AG04450 (cell line): ENCODE data around the gene LBH. TPM values are rescaled to one million over a fixed set of nuclear protein-coding genes. Genes with fewer than 3 reads are reported as not detected.

Source experiments
- CTCF ChIA-PET: fragments of 300-600, 350-600 bp; formaldehyde crosslinking; extraction: SDS; loops from one replicate; lab custom pipeline; 2022; ENCODE audit warnings: antibody characterized with exemption, inconsistent platforms; lab: Charles Lee
- POLR2A ChIA-PET: fragments of 350-600 bp; formaldehyde crosslinking; extraction: SDS; loops from one replicate; lab custom pipeline; 2021; ENCODE audit warnings: antibody characterized with exemption, inconsistent platforms; lab: Yijun Ruan, JAX
- DNase-seq: peaks from one replicate; pipeline ENCODE4 v3.0.0-alpha.2; 2011; ENCODE audit warnings: low read depth, low spot score
- H3K27ac ChIP-seq: one replicate; pipeline ENCODE4 v1.5.1; 2012; ENCODE audit warnings: low read depth, low read length, control low read depth
- H3K27me3 ChIP-seq: one replicate; pipeline ENCODE4 v1.6.0; 2012; ENCODE audit warnings: low read length; ENCODE audit not compliant: control insufficient read depth, insufficient read depth
- H3K4me3 ChIP-seq: 2 replicates; pipeline ENCODE4 v1.5.1; 2011; ENCODE audit warnings: mild to moderate bottlenecking, low read depth, low read length, control low read depth
- H3K9me3 ChIP-seq: 2 replicates; pipeline ENCODE4 v1.5.1; 2012; ENCODE audit warnings: low read length; ENCODE audit not compliant: control insufficient read depth, insufficient read depth
- CTCF ChIP-seq: IDR thresholded peaks from 2 replicates; pipeline ENCODE4 v1.5.1; 2011; ENCODE audit warnings: low read depth, low read length, control low read depth, inconsistent platforms
- polyA plus RNA-seq: library from polyadenylated mRNA; depleted of rRNA; stranded (reverse); fragments of >200 nt; gene quantifications from 2 replicates; pipeline ENCODE4 v1.2.3, GENCODE V29; 2011

The LBH gene
- polyA plus RNA-seq, 1 experiment = 381 TPM

- Histone ChIP-seq H3K27me3 (no peaks in the 10 kb centered on the region), H3K9me3 (no peaks in the 10 kb centered on the region), H3K4me3 (no peak overlapping the region), H3K27ac (peak overlapping the region; percentile 47)
- CTCF ChIA-PET = interaction anchor here (0.8 to 3.1 kb wide), 5 partner anchors 13 to 459 kb away, joined by 4 to 15 read pairs (median 6); no protein-coding TSS in a partner anchor
- TF ChIP-seq CTCF = no peak
- DNase-seq = peak; percentile 41
- POLR2A ChIA-PET = interaction anchor here (1.3 to 2.2 kb wide), 5 partner anchors 9 to 88 kb away, joined by 3 to 22 read pairs (median 7); partner anchors contain the start of gene LBH
These were observed 21.7 kb downstream of the LBH start for GRCh38 chr2:30252723-30253701.

- Histone ChIP-seq H3K27ac (peak overlapping the region; percentile 39), H3K27me3 (no peaks in the 10 kb centered on the region), H3K4me3 (no peak overlapping the region), H3K9me3 (peaks cover 2% of the 10 kb centered on the region; the same call in 1 of the 2 replicates)
- ChIA-PET POLR2A (interaction anchor here (1.0 to 2.2 kb wide), 4 partner anchors 21 to 89 kb away, joined by 3 to 22 read pairs (median 8); partner anchors contain the start of gene LBH), CTCF (interaction anchor here (1.1 to 3.1 kb wide), 4 partner anchors 14 to 457 kb away, joined by 6 to 15 read pairs (median 6); no protein-coding TSS in a partner anchor)
- DNase-seq = no peak
- no peak for TF ChIP-seq CTCF
These were observed 22.7 kb downstream of the LBH start for GRCh38 chr2:30253873-30254684.

- no peak for DNase-seq
- no peak for TF ChIP-seq CTCF
- Histone ChIP-seq H3K27me3 (no peaks in the 10 kb centered on the region), H3K4me3 (no peak overlapping the region), H3K27ac (peak overlapping the region; percentile 39), H3K9me3 (peaks cover 4% of the 10 kb centered on the region; the same call in 1 of the 2 replicates)
- POLR2A ChIA-PET = interaction anchor here (1.0 kb wide), 1 partner anchor 38 kb away, joined by 3 read pairs; no protein-coding TSS in a partner anchor
- CTCF ChIA-PET = interaction anchor here (1.5 to 3.1 kb wide), 3 partner anchors 90 to 457 kb away, joined by 6 to 15 read pairs (median 7); no protein-coding TSS in a partner anchor
These were observed 23.3 kb downstream of the LBH start for GRCh38 chr2:30254685-30255001.

- Histone ChIP-seq H3K27me3 (no peaks in the 10 kb centered on the region), H3K27ac (peak overlapping the region; percentile 39), H3K9me3 (peaks cover 4% of the 10 kb centered on the region), H3K4me3 (no peak overlapping the region)
- no peak for DNase-seq
- ChIA-PET CTCF (interaction anchor here (1.5 to 3.1 kb wide), 3 partner anchors 90 to 457 kb away, joined by 6 to 15 read pairs (median 7); no protein-coding TSS in a partner anchor), POLR2A (interaction anchor here (1.0 kb wide), 1 partner anchor 38 kb away, joined by 3 read pairs; no protein-coding TSS in a partner anchor)
- no peak for TF ChIP-seq CTCF
These were observed 23.7 kb downstream of the LBH start for GRCh38 chr2:30255026-30255425.
